GM18499 (cell line): ENCODE results near the gene PNPLA2.

ENCODE experiments used
- ATAC-seq: cut with Tn5 transposase; IDR thresholded peaks from one replicate; pipeline ENCODE4 v1.9.1; 2021; ENCODE audit warnings: moderate number of reproducible peaks; ENCODE audit not compliant: insufficient read depth, unreplicated experiment

PNPLA2 gene

DNA sequence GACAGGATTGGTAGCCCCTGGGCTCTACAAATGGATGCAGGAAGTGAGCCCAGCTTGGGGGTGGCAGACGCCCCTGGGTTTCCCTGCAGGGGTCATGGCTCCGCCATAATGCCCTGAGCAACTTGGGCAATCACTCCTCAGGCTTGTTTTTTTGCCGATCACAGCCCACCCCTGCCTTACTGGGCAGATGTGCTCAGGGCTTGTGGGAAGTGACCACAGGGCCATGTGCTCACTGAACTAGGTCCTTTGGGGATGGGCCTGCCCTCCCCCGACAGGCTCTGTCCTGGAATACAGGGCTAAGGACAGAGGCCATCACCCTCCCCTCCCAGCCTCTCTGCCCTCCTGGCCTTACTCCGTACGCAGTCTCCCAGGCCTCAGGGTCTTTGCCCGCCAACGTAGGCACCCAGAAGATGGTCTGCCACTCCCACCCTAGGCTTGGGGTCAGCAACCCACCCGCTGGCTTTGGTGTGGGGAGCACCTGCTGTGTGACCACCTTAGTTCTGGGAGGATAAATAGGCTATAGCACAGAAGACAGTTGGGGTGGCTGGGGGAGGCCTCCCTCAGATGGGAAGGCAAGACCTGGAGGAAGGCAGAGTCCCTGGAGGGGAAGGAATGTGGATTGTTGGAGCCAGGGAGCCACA lies 5.1 kb upstream of the PNPLA2 start:
- no peak for ATAC-seq

DNA sequence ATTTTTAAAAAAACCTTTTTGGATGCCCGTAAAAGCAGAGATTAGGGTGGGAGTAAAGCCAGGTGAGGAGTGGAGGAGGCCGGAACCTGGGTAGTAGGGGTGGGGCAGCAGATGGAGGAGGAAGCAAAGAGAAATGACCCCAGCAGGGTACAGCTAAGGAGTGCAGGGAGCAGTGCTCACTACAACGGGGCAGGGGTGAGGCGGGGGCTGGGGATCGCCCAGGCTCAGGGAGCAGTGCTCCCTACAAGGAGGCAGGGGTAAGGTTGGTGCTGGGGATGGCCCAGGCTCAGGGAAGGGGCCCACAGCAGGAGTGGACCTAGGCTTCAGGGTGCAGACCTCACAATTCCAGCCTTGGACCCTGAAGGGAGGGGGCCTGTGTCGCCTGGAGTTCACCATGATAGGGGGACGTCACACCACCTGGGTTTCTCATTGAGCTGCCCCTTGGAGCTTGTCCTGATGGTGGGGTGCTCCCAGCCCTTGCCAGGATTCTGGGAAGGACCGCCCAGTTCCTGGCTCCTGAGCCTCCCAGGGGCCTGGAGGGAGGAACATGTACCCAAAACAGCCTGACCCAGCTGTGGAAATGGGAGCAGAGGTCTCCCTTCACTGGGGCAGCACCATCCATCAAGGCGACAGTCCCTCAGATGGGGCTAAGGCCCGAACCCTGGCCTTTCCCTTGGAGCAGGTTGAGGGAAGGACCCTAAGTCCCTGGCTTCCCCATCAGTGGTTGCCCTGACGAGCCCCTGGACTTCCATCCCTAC lies 2.9 kb upstream of the PNPLA2 start:
- no peak for ATAC-seq

DNA sequence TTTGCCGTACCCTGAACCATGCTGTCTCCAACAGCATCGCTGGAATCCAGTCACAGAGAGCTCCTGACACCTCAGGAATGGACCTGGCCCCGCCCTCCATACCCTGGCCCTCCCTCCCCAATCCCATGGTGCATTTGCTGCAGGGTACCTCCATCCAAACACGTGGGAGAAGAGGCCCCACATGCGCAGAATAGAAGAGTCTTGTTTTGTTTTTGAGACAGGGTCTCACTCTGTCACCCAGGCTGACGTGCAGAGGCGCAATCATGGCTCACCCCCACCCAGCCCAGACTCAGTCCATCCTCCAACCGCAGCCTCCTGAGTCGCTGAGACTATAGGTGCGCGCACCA lies 2.3 kb upstream of the PNPLA2 start:
- ATAC-seq: no peak

DNA sequence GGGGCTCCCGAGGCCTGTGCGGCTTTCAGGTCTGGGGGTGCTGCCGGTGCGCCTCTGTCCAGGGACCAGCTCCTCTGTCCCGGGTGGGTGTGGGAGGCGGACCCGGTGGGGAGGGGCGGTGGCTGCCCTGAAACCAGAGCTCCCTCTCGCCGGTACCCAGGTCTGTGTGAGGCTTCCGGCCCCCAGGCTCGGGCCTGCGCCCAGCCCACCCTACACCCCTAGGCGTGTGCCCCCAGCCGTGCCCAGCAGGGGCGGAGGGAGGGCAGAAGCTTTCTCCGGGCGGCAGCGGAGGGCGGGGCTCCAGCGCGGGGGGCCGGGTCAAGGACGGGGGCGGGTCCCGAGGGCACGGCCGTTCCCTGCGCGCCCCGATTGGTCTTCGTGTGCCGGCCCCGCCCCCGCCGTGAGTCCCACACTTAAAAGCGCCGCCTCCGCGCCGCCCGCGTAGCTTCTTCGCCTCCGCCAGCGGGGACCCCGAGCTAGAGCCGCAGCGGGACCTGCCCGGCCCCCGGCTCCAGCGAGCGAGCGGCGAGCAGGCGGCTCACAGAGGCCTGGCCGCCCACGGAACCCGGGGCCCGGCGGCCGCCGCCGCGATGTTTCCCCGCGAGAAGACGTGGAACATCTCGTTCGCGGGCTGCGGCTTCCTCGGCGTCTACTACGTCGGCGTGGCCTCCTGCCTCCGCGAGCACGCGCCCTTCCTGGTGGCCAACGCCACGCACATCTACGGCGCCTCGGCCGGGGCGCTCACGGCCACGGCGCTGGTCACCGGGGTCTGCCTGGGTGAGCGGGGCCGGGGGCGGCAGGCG lies 616 bp downstream of the PNPLA2 start:
- ATAC-seq: peak; percentile 21

DNA sequence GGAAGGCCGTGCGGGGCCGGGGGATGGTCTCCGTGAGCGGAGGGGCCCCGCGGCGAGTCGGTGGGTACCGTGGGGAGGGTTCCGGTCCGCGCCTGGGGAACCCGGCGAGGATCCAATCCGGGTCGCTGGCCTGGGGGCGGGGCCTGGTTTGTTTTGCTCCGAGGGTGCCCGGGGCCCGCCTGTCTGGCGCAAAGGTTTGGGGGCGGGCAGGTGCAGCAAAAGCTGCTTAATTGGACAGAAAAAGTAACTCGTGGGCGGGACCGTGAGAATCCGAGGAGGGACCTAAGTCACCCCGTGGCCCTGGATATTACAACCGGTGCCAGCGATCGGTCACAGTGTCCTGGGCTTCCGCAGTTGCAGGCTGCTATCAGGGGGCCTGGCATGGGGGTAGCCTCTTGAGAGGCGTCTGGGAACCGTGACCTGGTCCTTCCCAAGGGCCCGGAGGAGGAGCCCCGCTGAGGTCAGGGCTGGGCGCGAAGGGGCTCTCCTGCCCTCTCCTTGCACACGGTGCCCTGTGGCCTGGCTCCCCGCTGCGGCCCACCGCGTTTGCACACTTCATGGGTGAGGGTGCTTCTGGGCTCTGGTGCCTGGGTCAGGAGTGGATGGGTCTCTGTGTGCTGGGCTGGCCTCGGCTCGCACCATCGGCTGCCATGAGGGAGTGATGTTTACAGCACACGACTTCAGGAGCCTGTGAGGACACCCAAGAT lies 1.4 kb downstream of the PNPLA2 start:
- ATAC-seq: peak; percentile 41

DNA sequence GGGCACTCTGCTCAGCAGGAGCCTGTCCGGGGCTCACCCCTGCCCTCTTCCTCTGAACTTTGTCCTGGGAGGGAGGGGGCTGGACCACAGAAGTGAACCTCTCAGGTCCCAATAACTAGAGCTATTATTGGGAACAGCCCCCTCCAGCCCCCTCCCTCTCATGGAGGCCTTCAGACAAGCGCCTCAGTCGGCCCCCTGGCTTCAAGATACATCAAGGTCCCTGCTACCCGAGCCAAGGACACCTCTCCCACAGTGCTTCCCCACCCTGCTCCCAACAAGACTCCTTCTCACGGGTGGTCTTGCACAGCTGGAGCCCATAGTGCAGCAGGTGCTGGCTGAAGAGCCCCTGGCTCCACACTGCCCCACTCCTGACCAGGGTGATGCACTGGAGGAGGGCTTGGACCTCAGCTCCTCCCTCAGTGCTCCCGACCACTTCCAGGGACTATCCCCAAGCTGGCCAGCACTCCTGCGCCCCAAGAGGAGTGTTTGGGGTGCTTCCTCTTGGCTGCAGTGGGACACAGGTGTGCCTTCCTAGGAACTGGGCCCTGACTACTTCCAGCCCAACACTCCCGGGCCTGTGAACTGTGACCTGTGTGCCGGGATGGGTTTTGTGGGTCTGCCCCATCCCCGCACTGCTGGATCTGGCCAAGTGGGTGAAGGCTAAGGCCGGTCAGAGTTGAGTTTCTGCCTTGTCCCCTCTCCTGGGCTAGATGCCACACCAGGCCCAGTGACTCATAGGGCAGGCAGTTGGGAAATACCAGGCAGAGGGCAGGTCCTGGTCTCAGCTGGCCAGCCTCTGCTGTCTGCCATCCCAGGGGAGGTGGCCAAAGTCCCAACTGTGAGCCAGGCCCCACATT lies 2.2 kb downstream of the PNPLA2 start:
- ATAC-seq: no peak

DNA sequence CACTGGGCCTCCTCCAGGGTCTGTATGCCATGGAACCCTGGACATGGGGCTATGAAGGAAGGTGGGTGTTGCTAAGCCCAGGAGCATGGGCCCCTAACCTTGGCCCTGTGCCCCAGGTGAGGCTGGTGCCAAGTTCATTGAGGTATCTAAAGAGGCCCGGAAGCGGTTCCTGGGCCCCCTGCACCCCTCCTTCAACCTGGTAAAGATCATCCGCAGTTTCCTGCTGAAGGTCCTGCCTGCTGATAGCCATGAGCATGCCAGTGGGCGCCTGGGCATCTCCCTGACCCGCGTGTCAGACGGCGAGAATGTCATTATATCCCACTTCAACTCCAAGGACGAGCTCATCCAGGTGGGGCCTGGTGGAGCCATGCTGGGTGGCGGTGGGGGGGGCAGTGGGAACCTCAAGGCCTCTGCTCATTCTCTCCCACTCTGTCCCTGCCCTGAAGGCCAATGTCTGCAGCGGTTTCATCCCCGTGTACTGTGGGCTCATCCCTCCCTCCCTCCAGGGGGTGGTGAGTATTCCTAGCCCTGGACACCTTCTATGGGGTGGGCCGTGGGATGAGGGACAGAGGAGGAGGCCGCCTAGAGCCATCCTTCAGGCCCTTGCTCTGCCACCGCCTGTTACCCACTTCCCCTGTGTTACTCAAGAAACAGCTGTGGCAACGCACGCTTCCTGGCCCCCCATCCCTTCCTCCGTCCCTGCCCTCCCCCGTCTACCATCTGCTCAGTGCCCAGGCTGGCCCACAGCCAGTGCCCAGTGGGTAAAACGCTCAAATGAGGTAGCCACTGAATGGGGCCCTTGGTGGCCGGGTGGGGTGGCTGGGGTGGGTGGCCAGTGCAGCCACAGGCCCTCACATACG lies 3.0 kb downstream of the PNPLA2 start:
- ATAC-seq: no peak

DNA sequence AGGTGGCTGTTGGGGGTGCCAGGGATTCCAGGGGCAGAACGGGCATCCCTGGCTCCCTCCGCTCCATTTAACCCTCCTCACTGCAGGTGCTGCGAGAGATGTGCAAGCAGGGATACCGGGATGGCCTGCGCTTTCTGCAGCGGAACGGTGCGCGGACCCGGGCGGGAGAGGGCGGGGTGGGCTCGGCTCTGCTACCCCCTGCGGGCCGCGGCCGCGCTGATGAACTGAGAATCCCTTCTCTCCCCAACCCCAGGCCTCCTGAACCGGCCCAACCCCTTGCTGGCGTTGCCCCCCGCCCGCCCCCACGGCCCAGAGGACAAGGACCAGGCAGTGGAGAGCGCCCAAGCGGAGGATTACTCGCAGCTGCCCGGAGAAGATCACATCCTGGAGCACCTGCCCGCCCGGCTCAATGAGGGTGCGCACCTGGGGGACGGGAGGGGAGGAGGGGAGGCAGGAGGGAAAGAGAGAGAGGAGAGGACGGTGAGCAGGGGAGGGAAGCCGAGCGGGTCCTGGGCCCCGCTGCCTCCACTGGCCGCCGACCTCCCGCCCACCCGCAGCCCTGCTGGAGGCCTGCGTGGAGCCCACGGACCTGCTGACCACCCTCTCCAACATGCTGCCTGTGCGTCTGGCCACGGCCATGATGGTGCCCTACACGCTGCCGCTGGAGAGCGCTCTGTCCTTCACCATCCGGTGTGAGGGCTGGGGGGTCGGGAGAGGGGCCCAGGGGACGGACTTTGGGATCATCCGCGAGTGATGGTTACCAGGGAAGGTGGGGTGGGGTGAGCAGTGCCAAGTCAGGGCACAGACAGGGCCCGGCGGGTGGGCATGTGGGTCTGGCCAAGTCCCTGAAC lies 5.0 kb downstream of the PNPLA2 start:
- no peak for ATAC-seq

DNA sequence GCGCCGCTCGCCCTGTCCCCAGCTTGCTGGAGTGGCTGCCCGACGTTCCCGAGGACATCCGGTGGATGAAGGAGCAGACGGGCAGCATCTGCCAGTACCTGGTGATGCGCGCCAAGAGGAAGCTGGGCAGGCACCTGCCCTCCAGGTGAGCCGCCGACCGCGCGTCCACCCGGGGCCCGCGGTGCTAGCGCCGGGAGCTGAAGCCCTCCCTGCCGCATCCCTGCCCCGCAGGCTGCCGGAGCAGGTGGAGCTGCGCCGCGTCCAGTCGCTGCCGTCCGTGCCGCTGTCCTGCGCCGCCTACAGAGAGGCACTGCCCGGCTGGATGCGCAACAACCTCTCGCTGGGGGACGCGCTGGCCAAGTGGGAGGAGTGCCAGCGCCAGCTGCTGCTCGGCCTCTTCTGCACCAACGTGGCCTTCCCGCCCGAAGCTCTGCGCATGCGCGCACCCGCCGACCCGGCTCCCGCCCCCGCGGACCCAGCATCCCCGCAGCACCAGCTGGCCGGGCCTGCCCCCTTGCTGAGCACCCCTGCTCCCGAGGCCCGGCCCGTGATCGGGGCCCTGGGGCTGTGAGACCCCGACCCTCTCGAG lies 5.7 kb downstream of the PNPLA2 start:
- no peak for ATAC-seq

DNA sequence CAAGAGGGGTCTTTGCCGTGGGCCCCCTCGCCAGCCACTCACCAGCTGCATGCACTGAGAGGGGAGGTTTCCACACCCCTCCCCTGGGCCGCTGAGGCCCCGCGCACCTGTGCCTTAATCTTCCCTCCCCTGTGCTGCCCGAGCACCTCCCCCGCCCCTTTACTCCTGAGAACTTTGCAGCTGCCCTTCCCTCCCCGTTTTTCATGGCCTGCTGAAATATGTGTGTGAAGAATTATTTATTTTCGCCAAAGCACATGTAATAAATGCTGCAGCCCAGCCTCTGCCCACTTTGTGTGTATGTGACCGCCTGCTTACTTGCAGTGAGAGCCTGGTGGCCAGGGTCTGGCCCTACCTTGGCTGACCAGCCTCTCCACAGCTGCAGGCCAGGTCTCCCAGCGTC lies 6.2 kb downstream of the PNPLA2 start:
- no peak for ATAC-seq

DNA sequence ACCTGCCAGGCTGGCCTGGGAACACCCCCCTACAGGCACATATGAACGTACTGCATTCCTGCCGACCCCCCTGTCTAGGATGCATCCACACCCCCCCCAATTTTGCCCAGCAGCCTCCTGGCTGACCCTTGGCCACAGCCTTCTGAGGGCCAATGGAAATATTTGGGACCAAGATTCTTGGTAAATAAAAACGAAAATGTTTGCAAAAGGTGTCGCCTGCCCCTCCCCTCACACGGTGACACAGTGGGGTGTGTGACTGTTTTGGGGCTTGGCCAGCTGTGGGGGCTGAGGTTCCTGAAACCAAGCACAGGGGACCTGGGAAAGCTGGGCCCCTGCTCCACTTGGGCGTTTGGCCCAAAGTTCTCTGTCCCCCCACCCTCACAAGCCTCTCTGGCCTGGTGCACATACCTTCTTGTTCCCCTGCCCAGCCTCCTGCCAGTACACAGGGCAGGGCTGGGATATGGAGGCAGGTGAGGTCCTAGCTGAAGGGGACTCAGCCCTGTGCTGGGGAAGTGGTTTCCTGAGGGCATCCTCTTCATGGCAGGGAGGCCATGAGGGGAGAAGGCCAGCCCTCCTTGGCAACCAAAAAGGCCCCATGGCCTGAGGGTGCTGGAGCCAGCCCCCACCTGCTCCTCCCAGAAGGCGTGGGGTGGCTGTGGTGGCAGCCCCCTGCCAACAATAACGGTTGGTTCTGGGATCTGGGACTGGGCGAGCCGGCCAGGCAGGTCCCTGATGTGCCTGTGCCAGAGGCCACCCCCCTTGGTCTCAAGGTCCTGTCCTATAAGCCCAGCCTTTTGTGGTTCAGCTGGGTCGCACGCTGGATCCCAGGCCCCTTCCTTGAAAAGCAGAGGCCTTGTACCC lies 6.9 kb downstream of the PNPLA2 start:
- ATAC-seq: no peak

DNA sequence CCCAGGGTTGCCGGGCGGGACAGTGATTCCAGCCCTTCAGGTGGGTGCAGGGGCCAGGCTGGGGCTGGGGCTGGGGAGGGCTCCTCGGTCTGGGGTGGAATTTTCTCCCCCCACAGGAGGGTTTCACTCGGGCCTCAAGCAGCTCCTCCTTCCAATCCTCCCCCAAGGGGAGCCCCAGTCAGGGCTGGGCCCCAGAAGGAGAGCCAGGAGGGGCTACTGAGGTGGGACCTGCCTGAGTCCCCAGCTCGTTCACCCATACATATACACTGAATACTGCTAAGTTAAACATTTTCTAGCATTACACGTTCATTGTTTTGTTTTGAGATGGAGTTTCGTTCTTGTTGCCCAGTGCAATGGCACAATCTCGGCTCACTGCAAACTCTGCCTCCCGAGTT lies 7.5 kb downstream of the PNPLA2 start:
- ATAC-seq: no peak

DNA sequence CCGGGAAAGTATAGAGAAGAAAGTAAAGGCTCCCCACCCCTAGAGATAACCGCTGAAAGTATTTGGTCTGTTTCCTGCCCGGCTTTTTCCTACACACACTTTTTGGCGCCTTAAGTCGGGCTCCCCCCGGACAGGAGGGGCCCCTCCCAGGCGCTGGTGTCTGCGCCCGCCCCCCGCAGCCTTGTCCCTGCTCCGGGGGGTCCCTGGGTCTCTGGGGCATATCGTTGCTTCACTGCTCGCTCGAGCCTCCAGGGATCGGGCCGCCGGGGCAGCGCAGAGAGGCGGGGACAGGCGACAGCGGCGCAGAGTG lies 8.1 kb downstream of the PNPLA2 start:
- ATAC-seq: no peak

DNA sequence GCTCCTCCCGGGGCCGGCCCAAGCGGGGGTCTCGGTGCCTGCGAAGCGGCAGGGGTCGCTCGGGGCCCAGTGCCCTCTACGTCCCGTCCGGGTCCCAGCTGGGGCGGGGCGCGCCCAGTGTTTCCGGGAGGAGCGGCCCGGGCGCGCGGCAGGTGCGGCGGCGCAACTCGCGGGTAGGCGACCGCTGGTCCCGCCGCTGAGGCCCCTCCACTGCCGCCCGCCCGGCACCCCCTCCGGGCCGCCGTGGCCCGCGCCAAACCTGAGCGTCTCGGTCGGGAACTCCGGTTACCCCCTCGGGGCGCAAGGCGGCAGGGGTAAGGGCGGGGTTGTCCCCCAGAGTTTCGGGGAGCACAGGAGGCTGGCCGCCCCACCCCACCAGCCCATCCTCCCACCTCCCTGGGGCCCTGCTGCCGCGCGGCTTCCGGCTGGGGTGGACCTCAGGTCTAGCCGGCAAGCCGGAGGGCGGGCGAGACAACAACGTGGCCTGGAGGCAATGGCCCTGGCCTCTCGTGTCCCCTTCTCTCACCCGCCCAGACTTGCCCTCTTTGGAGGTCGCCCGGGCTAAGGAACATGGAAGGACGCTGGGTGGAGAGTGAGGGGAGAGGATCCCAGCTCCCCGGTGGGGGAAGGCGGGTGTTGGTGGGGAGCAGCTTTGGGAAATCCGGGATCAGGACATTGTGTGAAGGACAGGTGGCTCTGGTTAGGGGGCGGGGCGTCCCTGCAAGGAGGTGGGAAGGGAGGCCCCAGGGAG lies 8.6 kb downstream of the PNPLA2 start:
- ATAC-seq: no peak

DNA sequence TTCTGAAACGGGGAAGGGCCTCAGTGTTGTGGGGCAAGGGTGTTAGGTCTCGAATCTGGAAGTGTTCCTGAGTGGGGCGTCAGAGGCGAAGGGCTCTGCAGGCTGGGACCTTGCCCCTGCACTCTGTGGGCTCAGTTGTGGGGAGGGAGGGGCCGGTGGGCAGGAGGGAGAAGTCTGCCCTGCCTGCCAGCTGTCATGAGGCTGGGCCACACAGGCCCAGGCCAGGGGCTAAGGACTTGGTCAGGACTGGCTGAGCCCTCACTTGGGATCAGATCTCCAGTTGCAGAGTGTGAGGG lies 9.1 kb downstream of the PNPLA2 start, which contains the start of gene CRACR2B:
Gene CRACR2B, plus strand, starts transcription at position 23 of the 296 bp plus-strand sequence. CDS start 689 bp downstream, outside the sequence.
- no peak for ATAC-seq

DNA sequence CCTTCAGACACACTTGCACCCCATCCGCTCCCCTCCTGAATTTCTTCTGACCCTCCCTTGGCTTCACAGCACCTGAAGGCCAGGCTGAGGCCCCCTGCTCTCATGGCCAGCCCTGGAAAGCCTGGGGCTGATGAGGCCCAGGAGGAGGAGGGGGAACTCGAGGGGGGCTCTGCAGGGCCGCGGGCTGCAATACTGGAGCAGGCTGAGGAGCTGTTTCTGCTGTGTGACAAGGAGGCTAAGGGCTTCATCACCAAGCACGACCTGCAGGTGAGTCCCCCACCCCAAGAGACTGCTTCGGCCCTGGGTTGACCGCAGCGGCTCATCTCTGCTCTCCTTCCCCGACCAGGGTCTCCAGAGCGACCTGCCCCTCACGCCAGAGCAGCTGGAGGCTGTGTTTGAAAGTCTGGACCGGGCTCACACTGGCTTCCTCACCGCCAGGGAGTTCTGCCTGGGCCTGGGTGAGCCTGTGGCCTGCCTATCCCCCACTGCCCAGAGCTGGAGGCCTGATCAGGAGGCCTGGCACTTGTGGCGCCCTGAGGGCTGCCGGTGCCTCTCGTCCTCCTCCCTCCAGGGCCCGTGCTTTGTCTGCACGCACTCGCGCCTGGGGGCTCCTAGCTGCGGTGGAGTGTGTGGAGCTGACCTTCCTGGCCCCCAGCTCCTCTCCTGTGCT lies 9.9 kb downstream of the PNPLA2 start:
- no peak for ATAC-seq
